Body of pancreas (tissue), 4 donors: ENCODE measurements around the gene KIAA1614.

ENCODE experiments used
- POLR2A ChIP-seq, 3 donors: fragments of 450-650 bp; IDR thresholded peaks; one replicate each; pipeline ENCODE4 v1.6.1; 2016; ENCODE audit warnings: antibody characterized with exemption in 3 of 3, mild to moderate bottlenecking in 2 of 3
- TF ChIP-seq, protein P1 (sequence below), 7 experiments: fragments of 450-650 bp in 4 of 7; fragments of 200-600 bp in 3 of 7; sonication (generic) in 3 of 7; IDR thresholded peaks; one replicate each; pipeline ENCODE4 v1.5.1; 2016 to 2019; ENCODE audit warnings: antibody characterized with exemption in 7 of 7

- TF ChIP-seq, protein P1, sequence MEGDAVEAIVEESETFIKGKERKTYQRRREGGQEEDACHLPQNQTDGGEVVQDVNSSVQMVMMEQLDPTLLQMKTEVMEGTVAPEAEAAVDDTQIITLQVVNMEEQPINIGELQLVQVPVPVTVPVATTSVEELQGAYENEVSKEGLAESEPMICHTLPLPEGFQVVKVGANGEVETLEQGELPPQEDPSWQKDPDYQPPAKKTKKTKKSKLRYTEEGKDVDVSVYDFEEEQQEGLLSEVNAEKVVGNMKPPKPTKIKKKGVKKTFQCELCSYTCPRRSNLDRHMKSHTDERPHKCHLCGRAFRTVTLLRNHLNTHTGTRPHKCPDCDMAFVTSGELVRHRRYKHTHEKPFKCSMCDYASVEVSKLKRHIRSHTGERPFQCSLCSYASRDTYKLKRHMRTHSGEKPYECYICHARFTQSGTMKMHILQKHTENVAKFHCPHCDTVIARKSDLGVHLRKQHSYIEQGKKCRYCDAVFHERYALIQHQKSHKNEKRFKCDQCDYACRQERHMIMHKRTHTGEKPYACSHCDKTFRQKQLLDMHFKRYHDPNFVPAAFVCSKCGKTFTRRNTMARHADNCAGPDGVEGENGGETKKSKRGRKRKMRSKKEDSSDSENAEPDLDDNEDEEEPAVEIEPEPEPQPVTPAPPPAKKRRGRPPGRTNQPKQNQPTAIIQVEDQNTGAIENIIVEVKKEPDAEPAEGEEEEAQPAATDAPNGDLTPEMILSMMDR (IDR thresholded peaks at IDR 0.05) = no peak
- TF ChIP-seq POLR2A (IDR thresholded peaks at IDR 0.05) = no peak
These were observed 16.5 kb upstream of the KIAA1614 start for GRCh38 chr1:180896161-180896560.
